Loucy (cell line): ENCODE measurements around the gene DXO.

ENCODE experiments used
- EZH2phosphoT487 ChIP-seq: fragments of 200-600 bp; IDR thresholded peaks from 2 replicates; pipeline ENCODE4 v1.6.1; 2018; ENCODE audit warnings: antibody characterized with exemption, mild to moderate bottlenecking, moderate library complexity, borderline replicate concordance
- TF ChIP-seq, protein P1 (sequence below): fragments of 200-600 bp; sonication (generic); conservative IDR thresholded peaks from 2 replicates; pipeline ENCODE4 v1.5.1; 2014; ENCODE audit warnings: mild to moderate bottlenecking, antibody characterized with exemption, low read length

- TF ChIP-seq, protein P1, sequence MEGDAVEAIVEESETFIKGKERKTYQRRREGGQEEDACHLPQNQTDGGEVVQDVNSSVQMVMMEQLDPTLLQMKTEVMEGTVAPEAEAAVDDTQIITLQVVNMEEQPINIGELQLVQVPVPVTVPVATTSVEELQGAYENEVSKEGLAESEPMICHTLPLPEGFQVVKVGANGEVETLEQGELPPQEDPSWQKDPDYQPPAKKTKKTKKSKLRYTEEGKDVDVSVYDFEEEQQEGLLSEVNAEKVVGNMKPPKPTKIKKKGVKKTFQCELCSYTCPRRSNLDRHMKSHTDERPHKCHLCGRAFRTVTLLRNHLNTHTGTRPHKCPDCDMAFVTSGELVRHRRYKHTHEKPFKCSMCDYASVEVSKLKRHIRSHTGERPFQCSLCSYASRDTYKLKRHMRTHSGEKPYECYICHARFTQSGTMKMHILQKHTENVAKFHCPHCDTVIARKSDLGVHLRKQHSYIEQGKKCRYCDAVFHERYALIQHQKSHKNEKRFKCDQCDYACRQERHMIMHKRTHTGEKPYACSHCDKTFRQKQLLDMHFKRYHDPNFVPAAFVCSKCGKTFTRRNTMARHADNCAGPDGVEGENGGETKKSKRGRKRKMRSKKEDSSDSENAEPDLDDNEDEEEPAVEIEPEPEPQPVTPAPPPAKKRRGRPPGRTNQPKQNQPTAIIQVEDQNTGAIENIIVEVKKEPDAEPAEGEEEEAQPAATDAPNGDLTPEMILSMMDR: no peak
- TF ChIP-seq EZH2phosphoT487: no peak
Measured at GRCh38 chr6:31968791-31969711, 2.9 kb downstream of the DXO start.
